Measurements from ENCODE around the gene S100B. TPM values are rescaled to one million over a fixed set of nuclear protein-coding genes. Genes with fewer than 3 reads are reported as not detected.

The S100B gene
- total and polyA plus RNA-seq, 2 of the 13 experiments (the other 11 are each of a cell fraction or from before 2014, with no cell fraction given): not detected

DNA sequence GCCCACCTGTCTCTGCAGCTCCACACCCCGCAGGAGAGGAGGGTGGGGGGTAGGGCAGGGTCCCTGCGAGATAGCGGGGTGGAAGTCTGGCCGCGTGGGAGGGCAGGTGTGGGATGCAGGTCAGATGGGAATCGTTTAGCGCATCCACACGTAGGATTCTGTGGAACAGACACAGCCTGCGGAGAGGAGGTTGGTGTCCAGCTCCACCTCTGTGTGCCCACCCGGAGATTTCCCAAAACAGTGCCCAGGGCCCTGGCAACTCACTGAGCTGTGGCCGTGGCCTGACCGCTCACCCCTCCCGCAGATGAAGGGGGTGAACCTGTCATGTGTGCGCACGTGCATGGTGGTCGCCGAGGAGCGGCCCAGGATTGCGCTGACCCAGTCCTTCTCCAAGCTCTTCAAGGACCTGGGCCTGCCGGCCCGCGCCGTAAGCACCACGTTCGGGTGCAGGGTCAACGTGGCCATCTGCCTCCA lies 46.9 kb downstream of the S100B start:
- in situ Hi-C loops (cut with HindIII; ENCODE audit: extremely low pct_ligation_motif_present, low pct_unique_long_range_greater_than_20kb): no loop called here

DNA sequence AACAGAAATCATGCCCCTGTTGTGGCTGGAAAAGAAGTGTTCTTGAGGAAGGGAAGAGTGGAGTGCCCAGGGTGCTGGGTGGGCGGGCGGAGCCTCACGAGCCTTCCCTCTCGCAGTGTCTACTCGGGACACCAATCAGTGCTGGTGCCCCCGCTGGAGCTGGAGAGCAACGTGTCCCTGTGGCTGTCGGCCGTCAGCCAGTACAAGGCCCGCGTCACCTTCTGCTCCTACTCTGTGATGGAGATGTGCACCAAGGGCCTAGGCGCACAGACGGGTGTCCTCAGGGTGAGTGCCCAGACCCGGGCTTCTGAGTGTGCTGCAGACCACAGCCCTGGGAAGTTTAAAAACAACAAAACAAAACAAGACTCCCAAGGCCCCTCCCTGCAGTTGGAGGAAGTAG lies 47.4 kb downstream of the S100B start:
- no peak overlapping the region for H3K9ac ChIP-seq (ENCODE audit: insufficient read depth, low read depth, low read length)
- no peaks in the 10 kb centered on the region for H3K9me3 ChIP-seq (ENCODE audit: low read length)
- H3K36me3 ChIP-seq (replicated peaks in 1 of 2; ENCODE audit: control insufficient read depth in 1 of 2, insufficient read depth in 2 of 2, low read length in 2 of 2): peaks cover 0 to 19% of the 10 kb centered on the region in 2 experiments; a peak in 2 of 5 replicates
- POLR2A ChIA-PET: interaction anchor here (1.6 kb wide), 1 partner anchor 78 kb away, joined by 4 read pairs; the partner anchor contains the start of gene PRMT2
- H3K4me2 ChIP-seq (ENCODE audit: low read depth, low read length): no peak overlapping the region
- TF ChIP-seq, protein P1, sequence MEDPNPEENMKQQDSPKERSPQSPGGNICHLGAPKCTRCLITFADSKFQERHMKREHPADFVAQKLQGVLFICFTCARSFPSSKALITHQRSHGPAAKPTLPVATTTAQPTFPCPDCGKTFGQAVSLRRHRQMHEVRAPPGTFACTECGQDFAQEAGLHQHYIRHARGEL (CRISPR knock-in tag; IDR thresholded peaks at IDR 0.05): no peak
- TF ChIP-seq, protein P2, sequence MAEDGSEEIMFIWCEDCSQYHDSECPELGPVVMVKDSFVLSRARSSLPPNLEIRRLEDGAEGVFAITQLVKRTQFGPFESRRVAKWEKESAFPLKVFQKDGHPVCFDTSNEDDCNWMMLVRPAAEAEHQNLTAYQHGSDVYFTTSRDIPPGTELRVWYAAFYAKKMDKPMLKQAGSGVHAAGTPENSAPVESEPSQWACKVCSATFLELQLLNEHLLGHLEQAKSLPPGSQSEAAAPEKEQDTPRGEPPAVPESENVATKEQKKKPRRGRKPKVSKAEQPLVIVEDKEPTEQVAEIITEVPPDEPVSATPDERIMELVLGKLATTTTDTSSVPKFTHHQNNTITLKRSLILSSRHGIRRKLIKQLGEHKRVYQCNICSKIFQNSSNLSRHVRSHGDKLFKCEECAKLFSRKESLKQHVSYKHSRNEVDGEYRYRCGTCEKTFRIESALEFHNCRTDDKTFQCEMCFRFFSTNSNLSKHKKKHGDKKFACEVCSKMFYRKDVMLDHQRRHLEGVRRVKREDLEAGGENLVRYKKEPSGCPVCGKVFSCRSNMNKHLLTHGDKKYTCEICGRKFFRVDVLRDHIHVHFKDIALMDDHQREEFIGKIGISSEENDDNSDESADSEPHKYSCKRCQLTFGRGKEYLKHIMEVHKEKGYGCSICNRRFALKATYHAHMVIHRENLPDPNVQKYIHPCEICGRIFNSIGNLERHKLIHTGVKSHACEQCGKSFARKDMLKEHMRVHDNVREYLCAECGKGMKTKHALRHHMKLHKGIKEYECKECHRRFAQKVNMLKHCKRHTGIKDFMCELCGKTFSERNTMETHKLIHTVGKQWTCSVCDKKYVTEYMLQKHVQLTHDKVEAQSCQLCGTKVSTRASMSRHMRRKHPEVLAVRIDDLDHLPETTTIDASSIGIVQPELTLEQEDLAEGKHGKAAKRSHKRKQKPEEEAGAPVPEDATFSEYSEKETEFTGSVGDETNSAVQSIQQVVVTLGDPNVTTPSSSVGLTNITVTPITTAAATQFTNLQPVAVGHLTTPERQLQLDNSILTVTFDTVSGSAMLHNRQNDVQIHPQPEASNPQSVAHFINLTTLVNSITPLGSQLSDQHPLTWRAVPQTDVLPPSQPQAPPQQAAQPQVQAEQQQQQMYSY (CRISPR knock-in tag; IDR thresholded peaks at IDR 0.05): no peak
- TF ChIP-seq NPAS2 (CRISPR knock-in tag; IDR thresholded peaks at IDR 0.05; ENCODE audit: borderline replicate concordance) (no peak), CC2D1A (CRISPR knock-in tag; IDR thresholded peaks at IDR 0.05) (no peak), NFKB2 (CRISPR knock-in tag; IDR thresholded peaks at IDR 0.05; ENCODE audit: borderline replicate concordance) (no peak)
- in situ Hi-C loops (cut with HindIII; ENCODE audit: extremely low pct_ligation_motif_present, low pct_unique_long_range_greater_than_20kb): no loop called here
- no peaks in the 10 kb centered on the region for H3K27me3 ChIP-seq (ENCODE audit: control insufficient read depth in 1 of 2, insufficient read depth in 2 of 2, low read length in 2 of 2)
- intact Hi-C loops (cut with micrococcal nuclease; ENCODE audit: unreplicated experiment): no loop called here
- no peak for ATAC-seq
- no peak overlapping the region for H3K27ac ChIP-seq (ENCODE audit: extremely low read length, insufficient read depth, low read length)
- FAIRE-seq: no peak
- no peak overlapping the region for H2AFZ ChIP-seq (ENCODE audit: low read length)
- no peaks in the 10 kb centered on the region for H3K79me2 ChIP-seq (ENCODE audit: insufficient read depth, low read length)
- BruUV-seq (replicated peaks): no TSS peak
- DNase-seq (ENCODE audit: low spot score): no peak
- CTCF ChIA-PET (ENCODE audit: low intra/inter-chr PET ratio, low total read pairs): no interaction called here
- WGBS (ENCODE audit: low lambda C conversion rate): 100% methylated on average over 3 of the region's 14 CpGs
- H4K20me1 ChIP-seq (ENCODE audit: insufficient read depth, low read length): no peaks in the 10 kb centered on the region
- H3K4me3 ChIP-seq (replicated peaks in 1 of 3; ENCODE audit: insufficient read depth in 1 of 3, low read depth in 2 of 3, low read length in 3 of 3): no peak overlapping the region
- H3K4me1 ChIP-seq (ENCODE audit: insufficient read depth, low read length): peaks cover 17% of the 10 kb centered on the region

More for the DNA sequence above, 46.9 kb downstream of the S100B start:
- no peaks in the 10 kb centered on the region for H3K79me2 ChIP-seq (ENCODE audit: insufficient read depth, low read length)
- H3K36me3 ChIP-seq (replicated peaks in 1 of 2; ENCODE audit: control insufficient read depth in 1 of 2, insufficient read depth in 2 of 2, low read length in 2 of 2): peaks cover 0 to 24% of the 10 kb centered on the region in 2 experiments; a peak in 3 of 5 replicates
- H3K9me3 ChIP-seq (ENCODE audit: low read length): no peaks in the 10 kb centered on the region
- no peaks in the 10 kb centered on the region for H3K27me3 ChIP-seq (ENCODE audit: control insufficient read depth in 1 of 2, insufficient read depth in 2 of 2, low read length in 2 of 2)
- H2AFZ ChIP-seq (ENCODE audit: low read length): no peak overlapping the region
- CTCF ChIA-PET (ENCODE audit: low intra/inter-chr PET ratio, low total read pairs): no interaction called here
- no peak for FAIRE-seq
- H3K4me3 ChIP-seq (replicated peaks in 1 of 3; ENCODE audit: insufficient read depth in 1 of 3, low read depth in 2 of 3, low read length in 3 of 3): no peak overlapping the region
- BruUV-seq (replicated peaks): no TSS peak
- TF ChIP-seq AGO2 (optimal IDR thresholded peaks at IDR 0.05; ENCODE audit: low read depth, low read length): peak; percentile 25
- TF ChIP-seq, protein P3, sequence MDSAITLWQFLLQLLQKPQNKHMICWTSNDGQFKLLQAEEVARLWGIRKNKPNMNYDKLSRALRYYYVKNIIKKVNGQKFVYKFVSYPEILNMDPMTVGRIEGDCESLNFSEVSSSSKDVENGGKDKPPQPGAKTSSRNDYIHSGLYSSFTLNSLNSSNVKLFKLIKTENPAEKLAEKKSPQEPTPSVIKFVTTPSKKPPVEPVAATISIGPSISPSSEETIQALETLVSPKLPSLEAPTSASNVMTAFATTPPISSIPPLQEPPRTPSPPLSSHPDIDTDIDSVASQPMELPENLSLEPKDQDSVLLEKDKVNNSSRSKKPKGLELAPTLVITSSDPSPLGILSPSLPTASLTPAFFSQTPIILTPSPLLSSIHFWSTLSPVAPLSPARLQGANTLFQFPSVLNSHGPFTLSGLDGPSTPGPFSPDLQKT (CRISPR knock-in tag; IDR thresholded peaks at IDR 0.05; ENCODE audit: borderline replicate concordance): no peak
- no peak overlapping the region for H3K4me2 ChIP-seq (ENCODE audit: low read depth, low read length)
- POLR2A ChIA-PET: interaction anchor here (2.9 kb wide), 1 partner anchor 78 kb away, joined by 11 read pairs; the partner anchor contains the start of gene PRMT2
- intact Hi-C loops (cut with micrococcal nuclease; ENCODE audit: unreplicated experiment): no loop called here
- H3K4me1 ChIP-seq (ENCODE audit: insufficient read depth, low read length): peaks cover 17% of the 10 kb centered on the region
- ATAC-seq: no peak
- WGBS (ENCODE audit: low lambda C conversion rate): 98% methylated on average over 21 of the region's 26 CpGs
- no peak for DNase-seq (ENCODE audit: low spot score)
- no peak overlapping the region for H3K9ac ChIP-seq (ENCODE audit: insufficient read depth, low read depth, low read length)
- H4K20me1 ChIP-seq (ENCODE audit: insufficient read depth, low read length): no peaks in the 10 kb centered on the region
- no peak overlapping the region for H3K27ac ChIP-seq (ENCODE audit: extremely low read length, insufficient read depth, low read length)

Data from HepG2 (cell line).